GM18508 (cell line): ENCODE results near the gene OVCA2.

ENCODE experiments used
- ATAC-seq: cut with Tn5 transposase; IDR thresholded peaks from one replicate; pipeline ENCODE4 v1.9.1; 2021; ENCODE audit warnings: moderate number of reproducible peaks; ENCODE audit not compliant: insufficient read depth, unreplicated experiment

Gene OVCA2

DNA sequence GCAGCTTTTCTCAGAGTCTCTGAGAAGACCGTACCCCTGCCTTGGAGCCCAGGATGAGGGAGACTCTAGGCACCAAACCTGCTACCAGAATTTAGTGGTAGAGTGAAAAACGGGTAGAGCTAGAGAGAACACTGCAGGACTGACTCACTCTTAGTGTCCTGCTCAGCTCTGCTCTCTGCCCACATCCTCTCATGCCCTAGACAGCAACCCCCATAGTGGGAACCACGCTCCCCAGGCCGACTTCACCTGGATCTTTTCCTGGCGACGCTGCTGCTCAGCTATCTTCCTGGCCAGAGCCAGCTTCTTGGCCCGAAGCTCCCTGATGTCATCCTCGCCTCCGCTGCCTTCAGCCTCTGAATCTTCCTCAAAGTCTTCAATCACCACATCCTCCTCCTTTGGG lies 39.7 kb downstream of the OVCA2 start:
- no peak for ATAC-seq

DNA sequence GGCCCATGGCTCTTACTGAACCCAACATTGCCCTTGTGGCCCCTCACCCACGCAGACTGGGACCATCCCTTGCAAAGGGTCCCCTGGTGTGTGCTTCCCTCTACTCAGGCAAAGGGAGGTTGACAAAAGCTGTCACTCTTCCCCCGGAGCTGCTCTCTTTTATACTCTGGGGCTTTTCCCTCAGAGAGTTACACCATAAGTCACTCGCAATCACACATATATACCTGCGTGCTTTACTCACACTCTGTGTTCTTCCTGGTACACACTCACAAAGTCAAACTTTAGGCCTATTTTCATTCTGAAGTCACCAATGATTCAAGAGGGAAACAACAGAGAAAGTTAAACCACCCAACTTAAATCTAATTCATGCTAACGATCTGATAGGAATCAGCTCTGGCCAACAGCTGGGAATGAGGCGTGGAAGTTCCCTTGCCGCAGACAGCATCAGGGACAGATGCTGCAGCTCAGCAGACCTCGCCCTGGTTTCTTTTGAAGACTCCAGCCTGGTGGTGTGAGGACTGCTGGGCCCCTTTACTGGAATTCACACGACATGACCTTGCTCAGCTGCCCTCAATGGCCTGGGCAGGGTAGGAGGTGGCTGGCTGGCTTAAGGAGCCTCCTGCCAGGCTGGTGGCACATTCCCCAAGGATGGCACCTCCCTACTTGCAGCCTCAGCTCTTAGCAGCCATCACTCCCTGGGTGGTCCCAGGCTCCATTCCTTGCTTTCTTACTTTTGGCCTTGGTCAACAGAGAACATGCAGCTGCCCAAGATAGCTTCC lies 40.4 kb downstream of the OVCA2 start:
- ATAC-seq: no peak

DNA sequence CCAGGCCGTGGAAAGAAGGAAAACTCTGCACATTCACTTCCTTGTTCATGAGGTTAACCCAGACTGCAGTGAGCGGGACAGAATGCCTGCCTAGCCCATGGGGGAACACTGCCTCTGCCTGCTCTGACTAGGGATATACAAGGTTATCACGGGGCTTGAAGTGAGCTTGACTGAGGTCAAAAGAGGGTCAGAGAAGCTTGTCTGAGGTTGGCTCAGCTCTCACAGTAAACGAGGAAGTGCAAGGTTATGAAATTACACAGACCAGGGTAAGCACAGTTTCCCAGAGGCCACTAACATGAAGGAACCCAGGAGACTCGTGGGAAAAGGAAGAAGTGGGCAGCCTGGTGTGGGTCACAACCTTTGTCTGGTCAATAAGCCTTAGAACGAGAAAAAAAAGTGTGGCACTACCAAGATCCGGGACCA lies 41.8 kb downstream of the OVCA2 start:
- ATAC-seq: no peak

DNA sequence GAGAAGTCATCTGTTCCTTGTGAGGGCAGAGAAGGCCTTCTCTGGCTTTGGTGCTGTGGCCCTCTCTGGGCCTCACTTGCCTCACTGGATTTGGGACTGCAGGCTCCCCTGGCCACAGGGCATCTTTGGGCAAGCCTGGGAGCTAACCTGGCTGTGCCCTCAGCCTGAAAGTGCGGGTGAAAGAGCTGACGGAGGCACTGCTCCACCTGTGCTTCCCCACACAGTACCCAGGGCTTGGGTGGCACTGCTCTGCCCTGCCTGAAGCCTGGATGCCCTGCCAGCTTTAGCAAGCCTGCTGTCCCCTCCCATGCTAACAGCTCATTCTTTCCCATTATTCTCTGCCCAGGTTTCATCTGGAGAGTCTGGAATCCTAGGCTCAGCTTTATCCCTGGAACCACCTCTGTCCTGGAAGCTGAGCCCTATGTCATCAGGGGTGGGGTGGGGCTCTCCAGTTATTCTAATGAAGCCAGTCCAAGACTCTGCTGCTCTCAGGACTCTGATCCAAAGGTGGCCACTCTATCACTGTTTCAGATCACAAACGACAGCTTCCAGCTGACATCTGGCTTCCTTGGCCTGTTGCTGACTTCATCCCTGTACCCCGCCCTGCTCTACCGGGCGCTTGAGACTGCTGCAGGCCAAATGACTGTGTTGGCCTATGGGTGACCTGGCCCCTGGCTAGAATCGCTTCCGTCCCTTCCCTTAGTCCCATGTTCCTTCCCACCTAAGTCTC lies 42.4 kb downstream of the OVCA2 start:
- no peak for ATAC-seq

DNA sequence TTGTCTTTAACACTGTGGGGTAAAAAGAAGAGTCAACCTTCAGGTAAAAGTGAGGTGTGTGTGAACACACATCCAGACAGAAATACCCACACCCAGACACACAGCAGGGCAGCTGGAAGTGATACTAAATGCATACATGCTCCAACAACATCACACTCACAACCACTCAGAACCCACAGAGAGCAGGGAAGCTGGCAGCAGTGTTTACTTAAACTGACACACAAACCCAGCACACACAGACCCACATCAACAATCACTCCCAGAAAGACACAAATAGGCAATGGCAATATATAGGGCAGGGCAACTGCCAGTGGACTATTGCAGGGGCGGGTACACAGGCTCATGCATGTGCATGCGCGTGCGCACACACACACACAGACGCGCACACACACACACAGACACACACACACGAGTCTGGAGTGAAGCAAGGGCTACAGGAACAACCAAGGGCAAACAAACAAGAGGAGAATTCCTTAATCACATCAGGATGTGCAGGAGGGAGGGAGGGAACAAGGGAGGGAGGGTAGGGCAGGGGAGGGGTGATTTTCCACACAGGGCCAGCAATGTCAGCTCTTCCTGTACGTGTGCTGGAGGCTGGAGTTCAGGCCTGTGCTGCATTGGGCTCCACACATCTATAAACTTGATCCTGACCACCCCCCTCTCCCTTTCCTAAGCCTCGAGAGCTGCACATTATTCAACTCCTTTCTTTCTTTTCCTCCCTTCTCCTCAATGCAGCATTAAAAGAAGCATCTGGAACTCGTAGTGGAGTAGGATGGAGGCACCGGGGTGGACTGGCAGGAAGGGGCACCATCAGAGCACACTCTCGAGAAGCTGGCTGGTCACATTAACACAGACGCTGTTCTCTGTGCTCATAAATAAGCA lies 43.2 kb downstream of the OVCA2 start:
- ATAC-seq: no peak

DNA sequence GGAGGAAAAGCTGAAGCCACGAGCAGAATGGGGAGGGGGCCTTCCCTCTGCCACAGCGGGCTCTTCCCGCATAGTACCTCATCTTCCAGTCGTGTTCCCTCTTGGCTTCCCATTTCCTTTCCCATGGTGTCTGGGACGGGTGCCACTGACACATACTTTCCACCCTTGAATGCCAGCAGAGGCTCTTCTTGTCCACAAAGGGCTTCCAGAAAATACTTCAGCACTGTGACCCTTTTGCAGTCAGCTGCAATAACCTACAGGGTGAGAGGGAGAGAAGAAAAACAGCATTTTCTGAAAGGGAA lies 43.8 kb downstream of the OVCA2 start:
- ATAC-seq: no peak

DNA sequence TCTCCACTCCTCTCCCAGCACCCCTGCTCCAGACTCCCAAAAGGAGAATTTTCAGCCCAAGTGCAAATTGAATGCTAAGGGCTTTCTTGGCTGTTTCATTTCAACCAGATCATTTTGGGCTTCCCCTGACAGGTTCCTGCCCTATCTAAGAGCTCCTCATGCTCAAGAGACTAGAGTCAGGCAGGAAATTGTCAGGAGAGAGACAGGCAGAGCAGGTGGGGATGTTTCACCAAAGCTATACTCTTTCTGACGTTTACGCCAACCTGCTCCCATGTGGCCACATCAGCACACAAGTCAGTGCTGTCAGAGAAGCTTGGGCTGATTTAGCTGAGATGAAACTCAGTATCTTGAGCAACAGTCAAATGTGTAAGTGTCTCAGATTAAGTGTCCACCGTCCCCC lies 44.5 kb downstream of the OVCA2 start:
- no peak for ATAC-seq

DNA sequence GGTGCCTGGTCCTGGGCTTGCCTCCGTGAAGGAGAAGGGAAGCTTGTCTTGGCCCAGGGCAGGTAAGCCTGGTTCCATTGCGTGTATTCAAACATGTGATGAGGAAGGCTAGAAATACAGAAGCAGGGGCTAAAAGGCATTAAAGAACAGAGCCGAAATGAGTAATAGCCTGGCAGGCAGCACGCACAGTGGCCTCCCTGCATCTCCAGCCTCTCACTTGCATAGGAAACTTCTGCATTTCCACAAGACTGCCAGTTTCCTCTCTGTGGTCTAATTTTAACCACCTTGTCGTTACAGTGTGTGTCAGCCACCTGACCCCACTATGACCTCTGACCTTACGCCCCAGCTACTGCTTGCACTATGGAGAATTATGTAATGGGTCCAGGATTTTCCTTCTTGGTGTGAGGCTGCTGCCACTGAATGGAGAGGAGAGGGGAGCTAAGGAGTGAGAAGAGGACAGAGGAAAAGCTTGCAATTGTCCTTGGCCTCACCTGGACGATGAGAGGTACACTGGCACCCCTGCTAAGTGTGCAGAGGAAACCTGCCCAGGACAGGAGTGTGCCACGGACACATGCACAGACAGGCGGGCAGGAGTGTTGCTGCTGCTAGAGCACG lies 45.9 kb downstream of the OVCA2 start:
- ATAC-seq: no peak

DNA sequence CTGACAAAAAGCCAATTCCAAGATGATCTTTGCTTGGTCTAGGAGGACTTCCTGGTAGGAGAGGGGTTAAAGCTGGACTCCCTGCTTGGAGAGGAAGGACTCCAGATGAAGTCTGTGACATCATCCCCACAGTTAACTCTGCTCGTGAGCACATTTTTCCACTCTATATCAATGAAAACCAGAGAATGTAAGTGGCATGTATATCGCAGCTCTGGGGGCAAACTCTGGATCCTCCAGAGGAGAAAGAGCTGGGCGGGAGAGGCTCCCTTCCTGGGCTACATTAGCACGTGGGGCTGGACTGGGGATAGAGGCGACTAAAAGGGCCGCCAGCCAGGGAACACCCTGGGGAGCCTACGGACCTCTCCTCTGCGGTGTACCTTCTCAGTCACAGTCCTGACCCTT lies 47.2 kb downstream of the OVCA2 start:
- ATAC-seq: no peak

DNA sequence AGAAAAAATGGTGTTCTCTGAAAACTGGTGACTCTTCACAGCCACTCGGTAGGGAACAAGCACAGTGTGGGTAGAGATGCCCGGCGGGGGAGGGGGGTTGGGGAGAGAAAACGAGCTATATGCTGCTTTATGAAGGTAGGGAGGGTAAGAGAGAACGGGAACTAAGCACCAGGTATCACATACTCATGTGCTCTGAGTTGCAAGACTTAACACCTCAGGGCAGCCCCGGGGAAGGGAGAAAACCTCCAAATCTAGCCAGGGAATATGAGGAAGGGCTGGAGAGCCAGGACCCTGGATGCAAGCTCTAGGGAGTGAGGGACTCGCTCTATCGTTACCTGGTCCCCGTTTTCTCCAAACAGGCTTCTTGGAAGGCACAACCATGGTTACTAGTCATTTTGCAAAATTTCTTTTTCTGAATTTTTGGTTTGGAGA lies 48.4 kb downstream of the OVCA2 start:
- ATAC-seq: no peak

DNA sequence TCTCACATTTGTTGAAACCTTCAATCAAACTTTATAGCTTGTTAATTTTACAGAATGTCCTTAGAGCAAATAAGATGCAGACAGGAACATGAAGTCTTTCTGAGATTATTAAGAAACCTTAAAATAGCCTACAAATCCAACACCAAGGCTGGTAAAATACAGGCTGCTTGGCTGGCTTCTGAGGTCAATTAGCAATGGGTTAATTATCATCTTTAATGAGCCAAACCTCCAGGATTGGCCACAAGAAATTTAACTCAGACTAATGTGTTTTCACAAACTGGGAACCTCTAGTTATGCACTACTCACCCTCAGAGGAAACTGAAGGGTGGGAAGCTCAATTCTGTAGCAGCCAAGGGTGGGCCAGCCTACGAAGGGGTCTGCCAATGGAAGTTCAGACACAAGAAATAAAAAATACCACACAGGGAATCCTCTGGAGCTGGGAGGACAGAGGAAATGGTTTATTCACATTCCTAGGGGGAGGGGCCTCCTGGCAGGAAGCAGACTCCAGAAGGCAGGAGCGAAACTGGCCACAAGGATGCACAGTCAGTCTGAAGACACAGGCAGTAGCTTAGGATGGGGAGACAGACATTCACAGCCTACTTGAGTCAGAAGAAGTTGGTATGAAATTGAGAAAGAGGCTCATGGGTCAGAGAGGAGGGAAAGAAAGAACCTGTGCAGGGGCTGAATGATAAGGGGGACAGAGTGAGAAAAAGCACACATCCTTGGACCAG lies 49.1 kb downstream of the OVCA2 start:
- ATAC-seq: no peak

DNA sequence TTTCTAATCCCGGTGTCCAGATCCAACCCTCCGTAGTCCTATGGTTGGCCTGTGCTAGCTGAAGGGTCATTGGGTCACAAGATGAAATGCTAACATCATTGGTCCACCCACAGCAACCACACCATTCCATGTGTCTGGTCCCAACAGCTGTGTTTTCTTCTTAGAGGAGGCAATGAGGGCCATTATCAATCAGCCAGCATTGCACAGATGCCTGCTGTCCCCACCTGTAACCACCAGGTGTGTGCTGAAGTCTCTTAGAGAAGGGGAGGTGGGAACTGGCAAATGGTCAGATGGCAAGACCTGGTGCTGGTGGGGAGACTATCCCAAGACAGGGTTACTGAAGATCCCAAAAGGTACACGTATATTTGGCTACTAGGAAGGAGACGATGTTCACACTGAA lies 50.4 kb downstream of the OVCA2 start:
- no peak for ATAC-seq
